Activated CD4-positive, alpha-beta T cell treated with anti-CD3 and anti-CD28 coated beads, Interleukin-2, Interleukin-6, amounts not matched to agents 100 ng/mL and 50 ng/mL, durations not matched to agents 16 hours and 8 hours (primary cell): ENCODE results near the gene GTSE1.
"Not testable (repeated sequence)": the region's sequence is repeated elsewhere in the genome, so short reads cannot be mapped to it uniquely, and the experiment has no call there.

ENCODE experiments used
- DNase-seq: peaks from one replicate; pipeline ENCODE4 v3.0.0-alpha.2; 2020

GTSE1 gene

DNA sequence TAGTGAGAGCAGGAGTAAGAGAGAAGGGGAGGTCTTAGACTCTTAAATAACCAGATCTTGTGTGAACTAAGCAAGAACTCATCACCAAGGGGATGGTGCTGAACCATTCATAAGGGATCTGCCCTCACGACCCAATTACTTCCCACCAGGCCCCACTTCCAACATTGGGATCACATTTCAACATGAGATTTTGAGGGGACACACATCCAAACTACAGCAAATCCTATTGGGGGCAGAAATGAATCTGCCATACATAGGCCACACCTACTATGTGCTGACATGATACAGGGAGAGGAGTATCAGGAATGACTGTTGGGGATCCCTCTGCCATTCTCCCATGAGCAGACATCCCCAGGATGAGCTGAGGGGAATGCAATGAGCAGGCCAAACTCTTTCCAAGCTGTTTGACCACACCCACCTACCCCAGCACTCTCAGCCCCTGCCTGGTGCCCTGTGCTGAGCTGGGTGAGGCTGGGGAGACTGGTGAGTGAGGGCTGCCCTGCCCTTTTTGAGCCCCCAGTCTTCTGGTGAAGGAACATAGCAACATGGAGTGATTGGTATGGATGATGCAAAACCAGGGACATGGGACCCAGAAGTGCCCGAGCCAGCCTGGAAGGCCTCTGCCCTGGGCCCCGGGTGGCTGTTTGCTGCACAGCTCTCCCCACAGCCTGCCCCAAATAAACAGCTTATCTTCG, 1.2 kb upstream of the GTSE1 start:
- no peak for DNase-seq

DNA sequence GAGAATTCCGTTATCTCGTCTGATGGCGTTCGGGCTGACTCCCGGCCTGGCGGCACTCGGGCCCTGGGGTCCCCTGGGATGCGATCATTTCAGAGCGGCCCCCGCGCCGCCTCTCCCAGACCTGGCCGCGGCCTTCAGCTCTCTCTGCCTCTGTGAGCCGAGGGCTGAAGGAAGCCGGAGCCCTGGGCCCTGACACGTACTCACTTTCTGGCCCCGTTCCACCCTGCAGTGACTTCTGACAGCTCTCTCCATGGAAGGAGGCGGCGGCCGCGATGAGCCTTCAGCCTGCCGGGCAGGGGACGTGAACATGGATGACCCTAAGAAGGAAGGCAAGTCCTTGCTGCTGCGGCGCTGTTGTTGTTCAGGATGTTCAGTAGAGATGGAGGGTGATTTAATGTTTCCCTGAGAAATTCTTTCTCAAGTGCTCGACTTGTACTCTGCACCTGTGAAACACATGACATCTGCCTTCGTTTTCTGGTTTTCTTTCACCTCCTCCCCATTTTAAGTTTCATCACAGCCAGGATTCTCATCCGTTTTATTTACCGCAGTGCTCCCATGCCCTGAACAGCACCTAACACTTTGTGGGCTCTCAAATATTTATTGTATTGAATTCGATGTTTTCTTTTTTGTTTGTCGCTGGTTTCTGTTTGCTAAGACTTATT, 612 bp downstream of the GTSE1 start:
- peak; percentile 41 for DNase-seq

- no peak for DNase-seq
Observed at GRCh38 chr22:46299101-46299500, 2.4 kb downstream of the GTSE1 start.

- DNase-seq, result no peak
Observed at GRCh38 chr22:46300491-46300890, 3.8 kb downstream of the GTSE1 start.

- no peak for DNase-seq
Observed at GRCh38 chr22:46303347-46303965, 6.8 kb downstream of the GTSE1 start.

DNA sequence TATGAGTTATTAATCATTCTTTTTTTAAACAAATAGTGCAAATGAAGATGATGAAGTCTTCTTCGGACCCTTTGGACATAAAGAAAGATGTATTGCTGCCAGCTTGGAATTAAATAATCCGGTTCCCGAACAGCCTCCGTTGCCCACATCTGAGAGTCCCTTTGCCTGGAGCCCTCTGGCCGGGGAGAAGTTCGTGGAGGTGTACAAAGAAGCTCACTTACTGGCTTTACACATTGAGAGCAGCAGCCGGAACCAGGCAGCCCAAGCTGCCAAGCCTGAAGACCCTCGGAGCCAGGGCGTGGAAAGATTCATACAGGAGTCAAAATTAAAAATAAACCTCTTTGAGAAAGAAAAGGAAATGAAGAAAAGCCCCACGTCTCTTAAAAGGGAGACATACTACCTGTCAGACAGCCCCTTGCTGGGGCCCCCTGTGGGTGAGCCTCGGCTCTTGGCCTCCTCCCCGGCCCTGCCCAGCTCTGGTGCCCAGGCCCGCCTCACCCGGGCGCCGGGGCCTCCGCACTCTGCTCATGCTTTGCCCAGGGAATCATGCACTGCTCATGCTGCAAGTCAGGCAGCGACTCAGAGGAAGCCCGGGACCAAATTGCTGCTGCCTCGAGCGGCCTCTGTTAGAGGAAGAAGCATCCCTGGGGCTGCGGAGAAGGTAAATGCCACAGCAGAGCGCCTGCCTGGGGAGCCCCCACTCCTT, 11.8 kb downstream of the GTSE1 start:
- no peak for DNase-seq

DNA sequence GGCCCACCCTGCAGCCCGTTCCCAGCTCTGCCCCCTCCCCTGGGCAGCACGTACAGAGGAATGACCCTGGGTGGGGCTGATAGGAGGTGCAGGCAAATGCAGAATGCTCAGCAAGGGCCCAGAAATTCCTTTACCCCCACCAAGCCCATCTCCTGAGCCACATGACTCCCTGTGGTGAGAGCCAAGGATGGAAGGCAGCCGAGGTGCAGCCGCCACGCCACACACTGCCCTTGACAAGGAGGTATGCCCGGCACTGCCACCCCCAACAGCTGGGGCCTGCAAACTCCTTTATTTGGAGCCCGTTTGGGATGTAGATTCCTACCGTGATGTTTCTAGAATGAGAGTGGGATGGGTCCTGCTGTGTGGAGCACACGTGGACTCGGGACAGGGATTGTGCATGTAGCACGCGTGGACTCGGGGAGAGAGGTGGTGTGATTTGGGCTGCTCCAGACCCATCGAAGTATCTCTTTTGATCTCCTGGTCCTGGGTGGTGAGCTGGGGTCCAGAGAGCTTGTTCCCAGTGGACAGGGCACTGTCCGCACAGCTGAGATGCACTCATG, 12.9 kb downstream of the GTSE1 start:
- DNase-seq, result no peak

- DNase-seq, result no peak
Observed at GRCh38 chr22:46312056-46312455, 15.4 kb downstream of the GTSE1 start.

- DNase-seq, result not testable (repeated sequence)
Observed at GRCh38 chr22:46312848-46313247, 16.2 kb downstream of the GTSE1 start.

GRCh38 chr22:46315976-46316375, 19.3 kb downstream of the GTSE1 start:
- DNase-seq, result no peak

DNA sequence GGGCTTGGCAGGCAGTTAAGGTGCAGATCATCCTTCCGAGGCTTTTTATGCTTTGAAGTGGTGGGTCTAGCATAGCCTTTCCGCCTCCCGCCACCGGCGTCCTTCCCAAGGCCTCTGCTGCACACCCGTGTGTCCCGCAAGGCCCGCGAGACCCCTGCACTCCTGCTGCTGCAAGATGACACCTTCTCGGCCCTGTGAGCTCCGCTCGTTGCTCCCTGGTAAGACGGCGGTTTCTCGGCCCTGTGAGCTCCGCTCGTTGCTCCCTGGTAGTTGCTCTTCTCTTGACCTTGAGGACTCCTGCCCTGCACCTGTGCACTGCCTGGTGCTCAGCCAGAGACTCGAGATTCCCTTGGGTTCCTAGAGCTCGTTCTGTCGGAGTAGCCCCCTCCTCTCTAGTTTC, 21.0 kb downstream of the GTSE1 start:
- no peak for DNase-seq

- DNase-seq, result no peak
Observed at GRCh38 chr22:46318576-46318975, 21.9 kb downstream of the GTSE1 start.

- DNase-seq, result no peak
Observed at GRCh38 chr22:46319319-46319718, 22.6 kb downstream of the GTSE1 start.

DNA sequence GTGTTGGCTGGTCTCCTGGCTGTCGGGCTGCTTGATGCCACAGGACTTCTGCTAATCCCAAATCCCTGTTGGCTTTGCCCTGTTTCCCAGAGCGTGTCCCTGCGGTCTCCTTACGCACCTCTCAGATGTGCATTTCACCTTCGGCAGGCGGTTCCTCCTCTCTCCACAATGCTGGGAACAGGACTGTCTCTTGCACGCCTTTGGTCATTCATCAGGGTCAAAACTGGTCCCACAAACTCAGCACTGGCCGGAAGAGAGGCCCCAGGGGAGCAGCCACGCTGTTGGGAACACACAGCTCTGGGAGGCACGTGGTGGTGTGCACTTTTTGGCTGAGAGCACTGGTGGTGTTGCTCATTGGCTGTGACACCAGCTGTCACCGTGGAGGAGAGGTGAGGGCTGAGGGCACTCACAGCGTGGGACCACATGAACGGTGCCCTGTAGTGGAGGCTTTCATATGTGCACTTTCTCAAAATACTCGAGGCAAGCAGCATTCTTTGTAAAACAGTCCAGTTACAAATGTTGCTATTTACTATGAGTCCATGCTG, 23.6 kb downstream of the GTSE1 start:
- no peak for DNase-seq

DNA sequence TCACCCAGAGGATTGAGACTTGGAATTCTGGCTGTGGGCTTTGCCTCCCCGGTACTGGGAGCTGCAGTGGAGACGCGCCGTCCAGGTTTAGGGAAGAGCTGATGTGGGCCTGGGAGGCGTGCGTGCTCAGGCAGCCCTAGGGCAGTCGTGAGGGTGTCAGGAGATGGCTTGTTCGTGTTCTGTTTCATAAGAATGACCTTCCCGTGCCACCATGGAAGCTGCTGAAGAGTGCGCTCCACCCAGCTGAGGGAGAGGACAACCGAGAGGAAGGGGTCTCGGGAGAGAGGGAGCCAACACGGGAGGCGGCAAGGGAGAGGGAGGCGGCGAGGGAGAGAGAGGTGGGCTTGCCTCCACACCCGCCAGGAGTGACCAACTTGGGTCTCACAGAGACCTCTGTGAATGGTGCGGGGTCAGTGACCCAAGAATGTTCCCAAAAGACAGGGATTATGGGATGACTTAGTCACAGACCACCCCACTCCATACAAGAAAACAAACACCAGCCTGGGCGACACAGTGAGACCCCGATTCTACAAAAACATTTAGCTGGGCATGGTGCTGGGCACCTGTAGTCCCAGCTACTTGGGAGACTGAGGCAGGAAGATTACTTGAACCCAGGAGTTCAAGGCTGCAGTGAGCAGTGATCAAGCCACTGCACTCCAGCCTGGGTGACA, 24.2 kb downstream of the GTSE1 start:
- DNase-seq, result no peak

GRCh38 chr22:46322711-46323110, 26.0 kb downstream of the GTSE1 start:
- DNase-seq, result no peak

GRCh38 chr22:46323162-46323561, 26.5 kb downstream of the GTSE1 start:
- no peak for DNase-seq

GRCh38 chr22:46326066-46326680, 29.5 kb downstream of the GTSE1 start:
- DNase-seq, result no peak

DNA sequence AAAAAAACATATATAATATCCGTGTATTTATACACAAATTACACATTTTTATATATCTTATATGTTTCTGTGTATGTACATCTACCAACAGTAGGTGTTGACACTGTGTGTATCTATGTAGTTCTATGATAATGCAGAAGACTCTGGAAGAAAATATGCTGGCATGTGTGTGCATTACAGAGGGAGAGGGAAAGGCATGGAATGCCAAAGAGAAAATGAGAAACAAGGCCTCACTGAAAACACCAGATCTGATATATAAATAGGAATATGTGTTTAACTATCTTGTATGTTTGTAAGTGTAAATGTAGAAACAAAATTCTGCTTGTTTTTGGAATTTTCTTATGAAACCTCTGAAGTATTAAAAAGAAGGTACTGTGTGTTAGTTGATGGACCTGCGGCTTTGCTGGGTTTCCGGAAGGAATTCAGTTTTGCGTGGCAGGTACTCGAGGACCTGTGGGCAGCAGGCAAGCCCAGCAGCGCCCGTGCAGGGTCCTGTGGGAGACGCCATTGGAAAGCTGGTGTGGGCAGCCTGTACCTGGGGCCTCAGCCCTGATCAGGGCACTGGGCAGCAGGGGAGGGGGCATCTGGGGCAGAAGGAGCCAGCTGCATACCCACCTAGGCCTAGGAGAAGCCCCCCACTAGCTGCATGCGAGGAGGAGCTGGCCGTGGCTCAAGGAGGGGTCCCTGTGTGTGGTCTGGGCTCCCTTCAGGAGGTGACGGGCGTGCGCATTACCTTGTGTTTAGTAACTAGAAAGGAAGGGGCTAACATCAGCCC, 31.2 kb downstream of the GTSE1 start:
- no peak for DNase-seq

GRCh38 chr22:46328797-46329196, 32.1 kb downstream of the GTSE1 start:
- no peak for DNase-seq

- DNase-seq, result no peak
Observed at GRCh38 chr22:46329616-46330015, 32.9 kb downstream of the GTSE1 start.
